Activated gamma-delta T cell (primary cell): Measurements from ENCODE around the gene ADCYAP1R1.

Source experiments
- DNase-seq: peaks from one replicate; lab custom pipeline; 2025; lab: John Stamatoyannopoulos, UW

Gene ADCYAP1R1

DNA sequence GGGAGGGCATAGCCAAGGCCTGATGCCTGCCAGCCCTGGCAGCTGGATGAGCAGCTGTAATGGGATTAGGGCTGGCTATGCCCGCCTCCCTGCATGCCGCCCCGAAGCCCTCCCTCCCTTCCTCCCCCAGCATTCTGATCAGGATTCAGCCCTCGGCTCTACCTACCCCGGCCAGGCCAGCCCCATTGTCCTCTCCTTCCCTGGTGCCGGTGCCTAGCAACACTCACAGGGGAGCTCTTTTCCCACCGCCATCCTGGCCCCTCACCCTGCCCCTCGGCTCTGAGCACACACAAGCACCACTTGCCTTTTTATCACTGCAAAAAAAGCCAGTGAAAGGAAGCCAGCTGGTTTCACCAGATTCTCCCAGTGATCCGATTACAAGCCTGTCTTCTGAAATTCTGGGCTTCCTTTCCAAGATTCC is 9.0 kb upstream of the ADCYAP1R1 start:
- DNase-seq = no peak

DNA sequence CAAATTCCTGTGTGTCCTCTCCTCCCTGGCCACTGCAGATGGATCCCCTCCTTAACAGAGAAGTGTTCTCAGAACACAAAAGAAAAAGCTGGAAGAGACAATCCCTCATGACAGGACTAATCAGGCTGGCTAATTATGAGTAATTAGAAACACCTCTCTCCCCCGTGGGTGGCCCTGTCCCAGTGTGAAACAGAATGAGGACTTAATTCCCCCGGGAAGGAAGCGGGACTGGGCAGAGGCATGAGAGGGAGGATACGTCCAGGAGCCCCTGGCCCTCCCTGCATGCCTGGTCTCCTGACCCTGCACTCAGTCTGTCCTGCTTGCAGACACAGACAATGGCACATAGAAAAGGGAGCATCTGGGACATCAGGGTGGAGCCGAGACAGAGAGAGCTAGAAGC is 7.6 kb upstream of the ADCYAP1R1 start:
- DNase-seq = no peak

DNA sequence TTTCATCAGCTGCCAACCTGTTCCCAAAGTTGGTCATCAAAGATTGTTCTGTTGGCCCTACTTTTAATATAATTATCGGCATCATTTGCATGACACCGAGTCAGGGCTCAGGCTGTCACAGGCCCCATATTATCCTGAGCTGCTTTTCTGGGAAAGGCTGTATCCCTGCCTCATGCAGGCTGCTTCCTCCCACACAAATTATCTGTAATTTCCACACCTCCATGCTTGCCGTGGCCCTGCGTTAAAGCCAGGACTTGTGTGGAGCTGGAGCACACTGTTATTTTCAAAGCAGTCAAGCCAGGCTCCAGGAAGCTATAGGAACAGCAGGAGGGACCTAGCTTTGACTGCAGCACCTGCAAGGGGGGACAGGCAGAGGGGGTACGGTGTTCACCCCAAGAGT is 5.4 kb upstream of the ADCYAP1R1 start:
- no peak for DNase-seq

DNA sequence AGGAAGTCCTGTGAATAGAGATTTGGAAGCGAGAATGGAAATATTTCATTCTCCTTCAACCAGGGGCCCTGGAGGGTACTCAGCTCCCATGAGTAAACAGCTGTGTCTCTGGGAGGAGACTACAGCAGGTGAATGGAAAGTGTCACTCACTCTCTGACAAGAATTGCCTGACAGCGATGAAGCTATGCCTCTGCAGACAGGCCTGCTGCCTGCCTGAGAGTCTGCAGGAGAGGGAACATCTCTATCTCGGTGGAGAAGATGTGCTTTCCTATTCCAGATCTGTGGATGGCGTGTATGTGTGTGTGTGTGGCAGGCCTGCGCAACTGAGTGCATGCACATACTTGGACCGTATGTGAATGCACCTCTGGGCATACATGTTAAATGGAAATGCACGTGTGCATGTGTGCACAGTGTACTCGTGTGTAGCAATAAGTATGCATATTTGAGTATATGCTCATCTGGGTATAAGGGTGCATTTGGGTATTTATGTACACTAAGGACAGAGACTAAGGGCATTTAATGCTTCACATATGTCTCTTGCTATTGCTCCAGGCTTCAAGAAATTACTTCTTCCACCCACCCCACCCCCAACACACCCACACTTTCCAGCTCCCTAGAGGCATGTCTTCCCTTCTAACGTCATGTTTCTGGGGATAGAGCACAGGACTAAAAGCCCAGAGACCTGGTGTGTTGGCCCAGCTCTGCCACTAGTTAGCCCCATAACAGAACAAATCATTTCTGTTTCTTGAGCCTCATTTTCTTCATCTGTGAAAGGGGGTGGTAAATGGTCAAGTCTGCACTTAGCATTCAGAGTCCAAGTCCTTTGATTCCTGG is 4.6 kb upstream of the ADCYAP1R1 start:
- DNase-seq = no peak

DNA sequence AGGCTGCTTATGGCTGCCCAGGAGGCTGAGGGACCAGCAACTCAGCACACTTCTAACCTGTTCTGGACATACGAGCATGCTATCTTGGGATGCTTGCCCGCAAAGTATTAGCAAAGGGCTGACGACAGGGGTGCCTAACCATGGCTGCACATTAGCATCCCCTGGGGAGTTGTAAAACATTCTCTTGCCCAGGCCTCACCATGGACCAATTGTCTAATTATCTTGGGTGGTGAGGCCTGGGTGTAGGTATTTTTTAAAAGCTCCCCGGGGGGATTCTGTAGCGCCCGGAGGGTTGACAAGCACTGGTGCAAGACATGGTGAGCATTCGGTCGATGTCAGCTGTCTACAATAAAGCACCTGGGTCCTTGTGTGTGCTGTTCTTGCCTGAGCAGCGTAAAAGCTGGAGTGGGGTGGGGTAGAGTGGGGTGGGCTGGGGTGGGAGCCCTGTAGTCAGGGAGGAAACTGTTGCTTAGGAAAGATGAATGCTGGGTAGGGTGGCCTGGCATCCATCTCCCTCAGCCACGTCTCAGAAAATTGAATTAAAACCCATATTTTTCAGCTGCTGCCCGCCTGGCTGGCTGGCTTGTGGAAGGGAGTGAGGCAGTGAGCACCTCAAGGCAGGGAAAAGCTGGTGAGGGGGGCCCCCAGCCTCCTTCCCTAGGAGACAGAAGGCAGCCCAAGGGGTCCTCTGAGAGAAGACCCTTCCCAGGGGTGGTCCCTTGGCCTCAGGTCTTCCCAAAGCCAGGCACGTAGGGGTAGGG is 2.9 kb upstream of the ADCYAP1R1 start:
- DNase-seq = no peak

DNA sequence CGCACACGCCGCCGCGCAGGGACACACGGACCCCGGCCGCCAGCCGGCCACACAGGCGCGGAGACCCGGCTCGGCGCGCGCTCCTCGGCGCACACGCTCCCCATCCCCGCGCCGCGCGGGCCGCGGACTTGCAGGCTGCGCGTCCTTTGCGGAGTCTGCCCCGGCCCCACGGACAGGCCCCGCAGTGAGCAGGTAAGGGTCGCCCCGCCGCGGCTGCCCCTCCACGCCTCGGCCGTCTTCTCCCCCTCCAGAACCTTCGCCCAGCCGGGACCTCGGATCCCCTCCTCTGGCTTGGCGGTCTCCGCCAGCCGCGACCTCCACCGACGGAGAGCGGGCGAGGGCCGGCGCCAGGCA is 356 bp downstream of the ADCYAP1R1 start:
- DNase-seq = no peak

DNA sequence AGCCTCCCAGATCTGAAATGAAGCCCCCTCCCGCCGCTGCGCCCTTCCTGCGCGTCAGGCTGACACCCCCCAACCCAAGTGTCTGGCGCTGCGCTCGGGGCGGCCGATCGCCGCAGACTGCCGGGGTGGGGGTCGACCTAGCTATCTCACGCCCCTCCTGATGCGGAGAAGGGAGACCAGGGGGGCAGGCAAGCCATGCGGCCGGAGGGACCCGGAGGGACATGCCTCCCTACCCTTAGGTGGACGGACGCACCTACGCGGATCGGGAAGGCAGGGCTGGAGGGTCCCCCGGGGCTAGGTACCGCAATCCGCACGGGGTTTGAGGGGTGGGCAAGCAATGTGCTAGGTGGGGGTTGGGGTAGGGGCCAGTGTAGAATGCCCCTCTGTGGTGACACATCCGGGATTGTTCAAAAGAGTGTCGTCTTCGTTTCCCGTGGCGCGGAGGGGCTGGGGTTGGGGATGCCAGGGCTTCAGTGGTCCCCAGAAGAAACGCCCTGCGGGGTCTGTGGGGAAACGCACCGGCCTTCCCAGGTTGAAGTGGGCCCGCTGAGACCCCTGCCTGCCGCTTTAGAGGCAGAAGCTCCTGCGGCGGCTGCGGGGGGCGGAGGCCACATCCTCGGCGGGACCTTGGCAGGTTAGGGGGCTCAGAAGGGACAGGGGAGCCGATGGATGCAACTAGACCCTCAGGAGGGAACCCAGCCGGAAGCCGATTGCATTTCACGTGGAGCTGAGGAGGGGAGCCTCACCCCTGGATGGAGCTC is 913 bp downstream of the ADCYAP1R1 start:
- DNase-seq = no peak

DNA sequence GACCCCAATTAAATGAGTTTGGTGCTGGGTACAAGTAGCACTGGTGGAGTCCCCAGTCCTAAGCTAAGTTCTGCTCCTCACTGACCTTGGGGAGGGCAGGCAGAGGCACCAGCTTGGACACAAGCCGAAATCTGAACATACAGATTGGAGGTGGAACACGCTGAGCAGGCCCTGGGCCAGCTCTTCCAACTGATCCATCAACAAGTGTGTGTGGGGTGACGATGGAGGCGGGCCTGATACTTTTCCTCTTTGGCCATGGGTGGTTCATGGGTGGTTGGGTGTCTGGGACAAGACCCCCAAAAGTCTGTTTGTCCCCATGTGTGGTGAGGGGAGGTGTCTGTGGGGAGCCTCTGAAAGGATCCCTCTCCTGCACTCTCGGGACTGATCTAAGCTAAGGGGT is 1.9 kb downstream of the ADCYAP1R1 start:
- DNase-seq = no peak

DNA sequence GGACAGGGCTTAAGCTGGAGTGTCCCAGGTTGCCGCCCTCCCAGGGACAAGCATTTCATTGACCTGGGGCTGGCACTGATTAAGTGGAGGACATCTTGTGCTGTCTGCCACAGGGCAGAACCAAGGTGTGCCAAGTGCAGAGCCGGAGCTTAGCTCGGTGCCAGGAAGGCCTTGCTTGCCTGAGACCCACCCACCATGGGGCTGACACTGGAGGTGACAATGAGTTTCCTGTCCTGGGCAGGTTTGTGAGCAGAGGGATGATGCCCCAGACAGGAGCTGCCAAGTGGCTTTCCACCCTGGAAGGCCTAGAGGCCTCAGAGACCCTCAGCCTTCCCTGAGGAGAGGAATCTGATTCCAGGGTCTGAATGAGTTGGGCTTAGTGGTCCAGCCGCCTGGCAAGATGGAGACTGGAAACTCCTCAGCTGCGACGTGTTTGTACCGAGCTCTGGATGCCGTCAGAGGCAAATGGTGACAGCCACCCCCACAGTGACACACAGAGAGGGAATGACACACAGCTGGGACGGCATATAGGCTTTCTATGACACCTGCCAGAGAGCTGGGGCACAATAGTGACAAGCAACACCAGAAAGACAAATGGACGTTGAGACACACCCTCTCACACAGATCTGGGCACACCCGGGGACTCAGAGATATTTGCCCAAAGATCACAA is 2.6 kb downstream of the ADCYAP1R1 start:
- DNase-seq = no peak

DNA sequence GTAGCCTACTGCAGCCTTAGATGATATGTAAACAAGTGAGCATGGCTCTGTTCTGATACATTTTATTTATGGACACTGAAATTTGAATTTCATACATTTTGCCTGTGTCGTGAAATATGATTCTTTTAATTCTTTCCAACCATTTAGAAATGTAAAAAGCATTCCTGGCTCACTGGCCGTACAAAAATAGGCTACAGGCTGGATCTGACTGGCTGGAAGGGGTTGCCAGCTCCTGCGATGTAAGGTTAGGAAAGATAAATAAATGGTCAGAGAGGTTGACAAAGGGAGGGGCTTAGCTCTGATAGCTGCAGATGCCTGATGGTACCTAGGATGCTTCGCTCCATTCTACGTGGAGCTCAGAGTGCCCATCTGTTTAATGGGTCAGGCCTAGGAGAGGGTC is 3.4 kb downstream of the ADCYAP1R1 start:
- no peak for DNase-seq

DNA sequence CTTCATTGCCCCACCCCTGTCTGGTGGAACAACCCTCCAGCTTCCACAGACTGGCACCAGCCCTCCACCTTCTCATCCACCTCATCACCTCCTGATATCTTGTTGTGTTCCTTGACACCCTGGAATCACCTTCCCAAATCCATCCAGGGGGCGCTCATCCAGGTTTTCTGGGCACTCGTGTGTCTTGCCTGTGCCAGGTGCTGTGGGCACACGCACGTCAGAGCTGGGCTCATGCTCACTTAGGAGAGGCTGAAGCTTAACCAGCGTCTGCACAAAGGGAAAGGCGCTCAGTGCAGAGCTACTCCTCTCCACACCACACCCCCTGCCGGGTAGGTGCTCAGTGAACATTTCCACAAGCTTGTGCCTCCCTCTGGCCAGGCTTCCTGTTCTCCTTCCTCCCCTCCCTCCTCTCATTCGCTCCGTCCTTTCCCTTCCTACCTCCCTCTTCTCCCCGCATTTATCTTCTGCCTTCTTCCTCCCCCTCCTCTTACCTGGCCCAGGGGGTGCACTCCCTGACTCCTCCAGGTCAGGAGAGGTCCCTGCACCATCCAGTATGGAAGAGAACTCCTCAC is 4.8 kb downstream of the ADCYAP1R1 start:
- no peak for DNase-seq

DNA sequence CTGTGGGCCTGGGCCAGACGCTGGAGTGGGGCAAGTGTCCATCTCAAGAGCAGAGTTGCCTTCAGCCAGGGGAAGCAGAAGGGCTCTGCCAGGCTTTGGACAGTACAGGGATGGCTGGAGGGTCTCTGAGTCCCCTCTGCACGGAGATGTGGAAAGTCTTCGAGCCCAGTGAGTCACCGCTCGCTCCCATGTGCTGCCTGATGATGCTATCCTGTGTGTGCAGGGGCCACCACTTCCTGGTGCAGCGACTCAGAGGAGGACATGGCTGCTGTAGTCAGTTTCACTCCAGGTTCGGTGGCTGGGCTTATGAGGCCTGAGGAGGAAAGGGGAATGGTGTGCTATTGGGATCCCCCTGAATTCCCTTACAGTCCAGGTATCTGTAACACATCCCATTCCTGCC is 6.0 kb downstream of the ADCYAP1R1 start:
- no peak for DNase-seq

DNA sequence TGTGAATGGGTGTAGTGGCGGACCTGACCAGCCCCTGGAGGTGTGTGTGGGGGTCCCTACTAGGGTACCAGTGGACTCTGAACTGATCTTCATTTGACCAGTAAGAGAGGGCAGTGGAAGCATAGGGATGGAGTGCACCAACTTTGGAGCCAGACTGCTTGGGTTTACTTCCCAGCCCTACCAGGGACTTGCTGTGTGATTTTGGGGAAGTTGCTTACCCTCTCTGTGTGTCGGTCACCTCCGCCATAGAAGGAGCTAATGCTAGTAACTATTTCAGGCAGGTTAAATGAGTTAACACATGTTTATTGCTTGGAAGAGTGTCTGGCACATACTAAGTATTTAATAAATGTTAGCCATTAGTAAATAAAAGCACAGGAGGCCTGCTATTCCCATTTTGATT is 6.6 kb downstream of the ADCYAP1R1 start:
- DNase-seq = no peak

DNA sequence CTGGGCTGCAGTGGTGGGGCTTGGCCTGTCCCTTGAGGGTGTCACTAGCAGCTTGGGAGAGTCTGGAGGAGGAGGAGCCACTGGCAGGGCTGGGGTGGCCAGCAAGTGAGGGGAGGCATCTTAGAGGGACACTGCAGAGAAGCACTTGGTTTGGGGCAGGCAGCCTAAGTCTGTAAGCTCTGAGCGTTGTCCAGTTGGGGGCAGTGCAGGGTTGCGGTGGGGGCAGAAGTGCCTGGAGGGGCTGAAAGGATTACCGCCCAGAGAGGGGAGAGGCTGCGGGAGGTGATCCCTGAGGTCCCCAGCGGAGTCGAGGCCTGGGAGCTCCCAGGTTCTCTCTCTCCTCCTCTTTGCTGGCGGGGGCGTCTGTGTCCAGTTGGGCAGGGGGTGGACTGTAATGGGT is 7.4 kb downstream of the ADCYAP1R1 start:
- no peak for DNase-seq

DNA sequence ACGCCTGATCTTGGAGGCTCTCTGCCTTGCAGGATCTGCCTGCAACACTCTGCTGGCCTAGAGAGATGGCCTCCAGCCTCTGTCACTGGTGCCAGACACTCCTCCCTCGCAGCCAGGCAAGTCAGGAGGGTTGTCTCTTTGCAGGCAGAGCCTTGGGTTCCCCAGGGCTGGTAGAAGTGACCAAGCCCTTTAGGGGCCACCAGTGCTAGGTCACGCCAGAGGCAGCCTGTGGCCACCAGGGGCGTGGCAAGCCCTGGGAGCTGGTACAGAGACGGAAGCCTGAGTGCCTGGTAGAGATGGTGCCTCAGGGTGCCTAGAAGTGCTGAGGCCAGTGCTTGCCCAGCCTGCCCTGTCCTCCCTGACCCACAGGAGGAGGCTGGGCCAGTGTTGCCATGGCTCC is 9.1 kb downstream of the ADCYAP1R1 start:
- DNase-seq = no peak

DNA sequence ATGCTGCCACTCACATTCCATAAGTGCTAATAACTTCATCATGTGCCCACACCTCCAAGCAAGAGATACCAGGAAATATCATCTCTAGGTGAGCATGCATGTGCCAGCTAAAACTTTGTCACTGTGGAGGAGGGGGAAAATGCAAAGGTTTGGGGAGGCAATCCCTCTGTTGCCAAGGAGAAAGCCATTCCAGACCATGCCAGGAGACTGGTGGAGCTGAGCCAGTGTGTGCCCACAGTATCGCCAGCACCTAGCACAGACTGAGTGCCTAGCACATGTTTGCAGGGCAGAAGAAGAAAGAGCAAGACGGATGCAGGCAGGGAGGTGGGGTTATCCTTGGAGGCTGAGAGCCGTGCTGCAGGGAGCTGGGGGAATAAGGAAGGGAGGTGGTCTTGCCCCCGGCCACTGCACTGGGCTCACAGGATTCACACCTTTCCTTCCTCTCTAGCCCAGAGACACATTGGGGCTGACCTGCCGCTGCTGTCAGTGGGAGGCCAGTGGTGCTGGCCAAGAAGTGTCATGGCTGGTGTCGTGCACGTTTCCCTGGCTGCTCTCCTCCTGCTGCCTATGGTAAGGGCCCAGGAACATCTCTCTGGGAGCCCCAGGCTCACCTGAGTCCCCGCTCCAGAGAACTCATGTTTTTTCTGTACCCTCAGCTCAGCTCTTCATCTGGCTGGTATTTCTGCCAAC is 10.8 kb downstream of the ADCYAP1R1 start:
- no peak for DNase-seq

DNA sequence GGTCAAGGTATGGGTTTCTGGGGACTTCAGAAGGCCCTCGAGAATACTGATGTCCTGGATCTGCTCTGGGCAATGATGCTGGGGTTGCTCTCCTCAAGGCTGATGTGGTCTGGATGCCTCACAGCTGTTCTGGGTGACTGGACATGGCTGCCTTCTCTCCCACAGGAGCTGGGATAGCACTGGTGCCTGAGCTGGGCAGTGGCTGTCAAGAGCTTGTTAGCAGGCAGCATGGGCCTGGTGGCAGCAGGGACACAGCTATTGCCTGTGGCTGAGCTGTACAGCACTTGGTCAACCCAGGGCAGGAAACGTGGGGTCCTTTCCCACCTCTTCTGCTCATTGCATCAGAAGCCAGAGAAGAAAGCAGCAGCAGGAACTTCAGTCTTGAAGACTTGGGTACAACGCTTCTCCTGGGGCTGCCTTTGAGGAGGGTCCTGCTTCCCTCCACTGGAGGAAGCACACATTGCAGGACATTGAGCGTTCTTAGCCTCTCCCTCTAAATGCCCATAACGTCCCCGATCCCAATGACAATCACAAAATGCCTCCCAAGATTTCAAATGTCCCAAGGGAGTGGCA is 13.0 kb downstream of the ADCYAP1R1 start:
- no peak for DNase-seq

DNA sequence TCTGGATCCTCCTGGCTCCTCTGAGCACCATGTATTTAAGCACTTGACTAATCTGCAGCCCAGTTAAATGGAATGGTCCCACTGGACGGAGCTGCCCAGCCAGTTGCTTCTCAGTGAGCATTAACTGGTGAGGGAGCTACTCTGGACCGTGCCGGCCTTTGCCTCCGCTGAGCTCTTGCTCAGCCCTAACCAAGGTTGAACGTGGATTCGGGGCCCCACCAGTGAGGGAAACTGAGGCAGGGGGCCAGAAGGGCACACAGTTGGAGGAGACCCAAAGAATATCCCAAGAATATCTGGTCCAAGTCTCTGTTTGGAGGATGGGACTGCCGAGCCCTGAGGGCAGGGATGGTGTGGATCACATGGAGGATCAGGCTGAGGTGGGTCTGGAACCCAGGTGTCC is 13.7 kb downstream of the ADCYAP1R1 start:
- DNase-seq = no peak

DNA sequence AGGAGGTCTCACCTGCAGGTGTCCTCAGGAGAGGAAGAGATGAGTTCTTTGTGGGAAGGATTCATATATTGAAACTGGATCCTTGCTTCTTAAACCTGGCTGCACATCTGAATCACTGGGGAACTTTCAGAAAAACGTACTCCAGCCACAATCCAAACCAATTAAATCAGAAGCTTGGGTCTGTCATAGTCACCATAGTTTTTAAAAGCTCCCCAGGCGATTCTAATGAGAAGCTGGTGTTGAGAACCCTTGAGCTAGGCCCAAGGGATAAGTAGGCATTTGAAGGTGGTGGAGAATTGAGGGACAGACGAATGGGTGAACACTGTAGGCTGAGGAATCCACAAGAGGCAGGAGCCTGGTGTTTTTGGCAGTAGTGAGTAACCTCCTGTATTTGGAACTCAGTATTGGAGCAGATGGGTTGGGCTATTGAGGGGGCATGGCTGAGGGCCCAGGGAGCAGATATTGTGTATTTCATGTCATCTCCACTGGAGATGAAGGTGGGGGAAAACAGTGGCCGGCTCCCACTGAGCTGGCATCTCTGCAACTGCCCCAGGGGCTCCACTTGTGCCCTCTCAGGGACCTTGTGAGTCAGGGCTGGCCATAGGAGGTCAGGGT is 14.5 kb downstream of the ADCYAP1R1 start:
- DNase-seq = no peak

DNA sequence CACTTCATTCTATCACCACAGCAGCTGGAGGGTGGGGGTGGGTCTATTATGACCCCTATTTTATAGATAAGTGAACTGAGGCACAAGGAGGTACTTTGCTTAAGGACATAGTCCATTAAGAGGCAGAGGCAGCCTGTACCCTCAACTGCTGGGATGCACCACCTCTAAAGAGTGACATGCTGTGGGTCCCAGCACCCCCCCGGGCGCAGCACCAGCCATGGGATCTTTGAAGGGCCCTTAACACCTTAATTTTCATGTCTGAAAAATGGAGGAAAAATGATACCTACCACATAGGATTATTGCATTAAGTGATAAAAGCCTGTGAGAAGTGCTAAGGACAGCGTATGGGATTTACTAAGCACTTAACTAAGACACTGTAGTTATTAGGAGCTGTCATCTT is 15.4 kb downstream of the ADCYAP1R1 start:
- no peak for DNase-seq
